GM23248 (cell line): ENCODE measurements around the gene WAC.

Experiments used
- EZH2 ChIP-seq: fragments of 200-600 bp; sonication (generic); IDR thresholded peaks from 2 replicates; pipeline ENCODE4 v1.6.1; 2018; ENCODE audit warnings: antibody characterized with exemption, mild to moderate bottlenecking; ENCODE audit not compliant: insufficient read depth, poor library complexity, severe bottlenecking
- EZH2phosphoT487 ChIP-seq: fragments of 200-600 bp; sonication (generic); IDR thresholded peaks from 2 replicates; pipeline ENCODE4 v1.6.1; 2018; ENCODE audit warnings: antibody characterized with exemption, moderate library complexity, mild to moderate bottlenecking, low read depth; ENCODE audit not compliant: insufficient read depth

GRCh38 chr10:28540145-28540544, 7.2 kb downstream of the WAC start:
- TF ChIP-seq EZH2: no peak
- no peak for TF ChIP-seq EZH2phosphoT487
